ENCODE data around the gene CD8B.

- TF ChIP-seq JUND (IDR thresholded peaks at IDR 0.05; ENCODE audit: low read length) (no peak), MAFK (IDR thresholded peaks at IDR 0.05; ENCODE audit: low read depth, low read length) (no peak), EZH2 (IDR thresholded peaks at IDR 0.05; ENCODE audit: low read depth, low read length, severe bottlenecking) (no peak), CEBPB (IDR thresholded peaks at IDR 0.05; ENCODE audit: low read depth, low read length) (no peak), NANOG (IDR thresholded peaks at IDR 0.05; ENCODE audit: insufficient read depth, low read depth, low read length, poor library complexity, severe bottlenecking) (no peak), SIN3A (conservative IDR thresholded peaks at IDR 0.05 in 1 of 2, IDR thresholded peaks at IDR 0.05 in 1 of 2; ENCODE audit: low read depth in 1 of 2, low read length in 2 of 2) (no peak), MAX (IDR thresholded peaks at IDR 0.05) (no peak), CTCF (IDR thresholded peaks at IDR 0.05; ENCODE audit: control extremely low read depth in 1 of 3, insufficient read depth in 1 of 3, low read depth in 1 of 3, low read length in 3 of 3) (no peak), TCF12 (IDR thresholded peaks at IDR 0.05; ENCODE audit: low read depth, low read length) (no peak), POLR2AphosphoS5 (IDR thresholded peaks at IDR 0.05; ENCODE audit: low read depth, low read length) (no peak), POLR2A (IDR thresholded peaks at IDR 0.05; ENCODE audit: control extremely low read depth in 1 of 2, low read depth in 2 of 2, low read length in 2 of 2) (no peak), CHD1 (IDR thresholded peaks at IDR 0.05; ENCODE audit: low read depth, low read length) (no peak)
- TF ChIP-seq, protein P1, sequence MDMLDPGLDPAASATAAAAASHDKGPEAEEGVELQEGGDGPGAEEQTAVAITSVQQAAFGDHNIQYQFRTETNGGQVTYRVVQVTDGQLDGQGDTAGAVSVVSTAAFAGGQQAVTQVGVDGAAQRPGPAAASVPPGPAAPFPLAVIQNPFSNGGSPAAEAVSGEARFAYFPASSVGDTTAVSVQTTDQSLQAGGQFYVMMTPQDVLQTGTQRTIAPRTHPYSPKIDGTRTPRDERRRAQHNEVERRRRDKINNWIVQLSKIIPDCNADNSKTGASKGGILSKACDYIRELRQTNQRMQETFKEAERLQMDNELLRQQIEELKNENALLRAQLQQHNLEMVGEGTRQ (IDR thresholded peaks at IDR 0.05; ENCODE audit: low read length) = no peak
- TF ChIP-seq, protein P2, sequence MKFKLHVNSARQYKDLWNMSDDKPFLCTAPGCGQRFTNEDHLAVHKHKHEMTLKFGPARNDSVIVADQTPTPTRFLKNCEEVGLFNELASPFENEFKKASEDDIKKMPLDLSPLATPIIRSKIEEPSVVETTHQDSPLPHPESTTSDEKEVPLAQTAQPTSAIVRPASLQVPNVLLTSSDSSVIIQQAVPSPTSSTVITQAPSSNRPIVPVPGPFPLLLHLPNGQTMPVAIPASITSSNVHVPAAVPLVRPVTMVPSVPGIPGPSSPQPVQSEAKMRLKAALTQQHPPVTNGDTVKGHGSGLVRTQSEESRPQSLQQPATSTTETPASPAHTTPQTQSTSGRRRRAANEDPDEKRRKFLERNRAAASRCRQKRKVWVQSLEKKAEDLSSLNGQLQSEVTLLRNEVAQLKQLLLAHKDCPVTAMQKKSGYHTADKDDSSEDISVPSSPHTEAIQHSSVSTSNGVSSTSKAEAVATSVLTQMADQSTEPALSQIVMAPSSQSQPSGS (IDR thresholded peaks at IDR 0.05; ENCODE audit: low read length) = no peak
These were observed 39.8 kb downstream of the CD8B start for GRCh38 chr2:86821842-86822241.

Measured in H1 (cell line).